GM12892 (cell line): ENCODE measurements around the gene TMC4.
"Not testable (repeated sequence)": the region's sequence is repeated elsewhere in the genome, so short reads cannot be mapped to it uniquely, and the experiment has no call there.

Source experiments
- DNase-seq: peaks from one replicate; pipeline ENCODE4 v3.0.0; 2011; ENCODE audit not compliant: insufficient read length
- FAIRE-seq: peaks from 2 replicates; lab custom pipeline; 2011; peaks lifted over from hg19 to GRCh38; lab: Jason Lieb, UNC
- POLR2A ChIP-seq: IDR thresholded peaks from 2 replicates; pipeline ENCODE4 v1.6.1; 2011; ENCODE audit warnings: low read depth, low read length, control low read depth
- POLR2AphosphoS5 ChIP-seq: IDR thresholded peaks from 2 replicates; pipeline ENCODE4 v1.6.1; 2011; ENCODE audit warnings: low read depth, low read length, control low read depth
- TAF1 ChIP-seq: IDR thresholded peaks from 2 replicates; pipeline ENCODE4 v1.6.1; 2011; ENCODE audit warnings: low read depth, mild to moderate bottlenecking, control low read depth, low read length, borderline replicate concordance

TMC4 gene

DNA sequence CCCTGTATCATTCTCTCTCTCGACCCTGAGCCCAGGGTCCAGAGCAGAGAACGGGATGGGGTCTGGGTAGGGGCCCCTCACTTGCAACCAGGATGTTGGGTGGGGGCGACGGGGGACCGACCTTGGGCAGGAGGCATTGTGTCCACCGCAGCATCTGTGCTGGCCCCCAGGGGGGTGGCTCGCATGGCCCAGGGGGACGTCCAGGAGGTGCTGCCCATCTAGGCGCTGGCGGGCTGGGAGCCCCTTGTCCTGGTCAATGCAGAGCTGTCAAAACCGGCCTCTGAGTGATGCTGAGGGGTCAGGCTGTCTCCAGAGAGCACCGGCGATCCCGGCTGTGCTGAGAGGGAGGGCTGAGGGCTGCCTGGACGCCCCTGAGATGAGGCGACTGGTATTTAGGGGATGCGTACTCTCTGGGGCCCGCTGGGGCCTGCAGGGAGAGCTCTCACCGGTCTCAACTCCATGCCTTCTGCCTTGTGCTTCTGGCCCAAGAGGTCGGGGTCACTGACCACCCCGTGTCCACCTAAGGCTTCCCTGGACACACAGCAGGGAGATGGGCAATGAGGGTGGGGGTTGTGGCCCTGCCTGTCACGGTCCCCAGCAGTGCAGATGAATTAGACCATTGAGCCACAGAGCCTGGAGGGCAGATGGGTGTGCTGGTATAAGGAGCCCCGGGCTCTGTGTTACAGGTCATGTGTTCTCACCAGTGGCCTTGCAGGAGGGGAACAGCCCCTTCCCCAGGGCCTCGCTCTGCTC is 36.3 kb upstream of the TMC4 start:
- DNase-seq (no peak), FAIRE-seq (no peak)
- TF ChIP-seq TAF1 (no peak), POLR2A (no peak), POLR2AphosphoS5 (no peak)

DNA sequence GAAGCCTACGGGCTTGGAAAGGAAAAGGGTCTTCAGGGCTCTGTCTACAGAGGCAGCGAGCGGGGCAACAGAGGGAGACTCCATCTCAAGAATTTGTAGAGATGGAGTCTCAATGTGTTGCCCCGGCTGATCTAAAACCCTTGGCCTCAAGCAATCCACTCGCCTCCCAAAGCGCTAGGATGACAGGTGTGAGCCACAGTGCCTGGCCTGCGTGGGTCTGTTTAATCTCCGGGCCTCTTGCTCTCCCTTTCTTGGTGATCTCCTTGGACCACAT is 35.8 kb upstream of the TMC4 start:
- TF ChIP-seq TAF1 (no peak), POLR2AphosphoS5 (no peak), POLR2A (no peak)
- FAIRE-seq (no peak), DNase-seq (no peak)

DNA sequence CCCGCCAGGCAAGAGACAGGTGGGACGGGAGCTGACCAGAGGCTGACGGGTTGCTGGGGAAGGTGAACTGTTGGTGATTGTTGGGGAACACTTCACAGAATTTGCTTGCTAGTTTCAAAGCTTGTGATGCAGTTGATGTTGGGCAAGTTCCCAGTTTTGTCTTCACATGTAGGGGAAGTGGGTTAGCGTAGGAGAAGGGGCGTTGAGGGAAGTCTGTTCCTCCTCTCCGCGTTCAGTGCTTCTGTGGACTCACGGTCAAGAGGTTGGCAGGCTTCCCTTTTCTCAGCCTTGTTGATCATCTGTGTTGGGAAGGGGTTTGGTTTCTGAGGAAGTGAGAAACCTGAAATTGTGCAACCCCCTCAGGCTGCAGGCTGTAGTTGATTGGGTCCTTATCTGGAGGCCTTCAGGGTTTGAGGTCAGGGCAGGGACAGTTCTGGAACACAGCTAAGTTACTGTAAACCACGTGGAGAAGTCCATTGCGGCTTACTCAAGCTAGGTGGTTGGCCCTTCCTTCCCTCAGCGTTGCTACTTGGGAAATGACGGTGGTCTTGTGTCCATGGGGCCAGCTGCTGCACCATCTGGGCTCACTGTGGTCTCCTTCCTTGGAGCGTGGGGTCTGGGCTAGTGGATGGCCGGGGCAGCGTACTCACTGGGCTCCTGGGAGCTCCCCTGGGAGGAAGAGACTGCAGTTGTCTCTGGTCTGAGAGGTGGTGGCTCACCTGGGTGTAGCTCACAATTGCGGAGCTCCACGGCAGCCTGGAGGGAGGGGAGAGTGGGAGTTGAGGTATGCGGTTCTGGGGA is 35.2 kb upstream of the TMC4 start:
- FAIRE-seq (peak; percentile 81), DNase-seq (no peak)
- peak; percentile 95 for TF ChIP-seq POLR2AphosphoS5
- TF ChIP-seq POLR2A, result peak; percentile 87
- no peak for TF ChIP-seq TAF1

DNA sequence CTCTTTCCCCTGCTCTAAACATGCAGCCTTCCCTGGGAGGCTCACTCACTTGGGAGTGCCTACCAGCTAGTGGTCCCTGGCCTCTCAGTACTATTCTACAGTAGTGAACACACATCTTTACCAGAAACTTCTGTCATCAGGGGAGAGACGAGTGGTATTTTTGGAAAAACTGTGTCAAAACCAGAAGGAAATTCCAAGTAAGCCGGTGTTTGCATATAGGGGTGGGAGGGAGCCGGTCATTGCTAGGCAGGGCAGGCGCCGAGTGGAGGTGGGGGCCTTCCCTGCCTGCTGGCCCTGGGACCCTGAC is 34.7 kb upstream of the TMC4 start:
- TF ChIP-seq TAF1 (no peak), POLR2AphosphoS5 (no peak), POLR2A (no peak)
- FAIRE-seq (no peak), DNase-seq (no peak)

DNA sequence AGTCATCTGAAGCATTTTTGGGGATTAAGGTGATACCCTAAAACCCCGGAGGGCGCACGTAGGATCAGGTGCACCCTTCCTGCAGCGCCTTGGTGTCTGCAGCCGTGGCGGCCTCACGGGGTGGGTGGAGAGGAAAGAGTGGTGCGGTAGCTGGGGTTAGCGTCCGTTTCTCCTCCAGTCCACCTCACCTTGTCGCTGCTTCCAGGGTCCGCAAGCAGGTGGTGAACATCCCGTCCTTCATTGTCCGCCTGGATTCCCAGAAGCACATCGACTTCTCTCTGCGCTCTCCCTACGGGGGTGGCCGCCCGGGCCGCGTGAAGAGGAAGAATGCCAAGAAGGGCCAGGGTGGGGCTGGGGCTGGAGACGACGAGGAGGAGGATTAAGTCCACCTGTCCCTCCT is 34.2 kb upstream of the TMC4 start:
- not testable (repeated sequence) for FAIRE-seq, DNase-seq

DNA sequence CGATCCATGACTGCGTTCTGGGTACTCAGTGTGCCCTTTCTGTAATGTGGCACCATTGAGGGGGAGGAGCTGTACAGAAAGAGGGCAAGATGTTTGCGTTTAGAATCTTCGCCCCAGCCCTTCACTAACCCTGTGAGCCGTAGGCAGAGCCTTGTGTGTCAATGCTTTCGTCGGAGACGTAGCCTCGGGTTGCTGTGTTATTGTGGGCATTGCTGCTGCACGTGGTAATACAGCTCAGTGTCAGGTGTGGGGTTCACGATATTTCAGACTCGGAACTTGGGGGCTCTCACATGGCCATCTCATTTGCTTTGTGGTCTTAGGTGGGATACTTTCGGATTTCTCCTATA is 33.8 kb upstream of the TMC4 start:
- TF ChIP-seq TAF1, result no peak
- peak; percentile 48; the same call in 1 of the 2 replicates for TF ChIP-seq POLR2AphosphoS5
- TF ChIP-seq POLR2A, result 0 out of 2 replicates have a peak, but pooled peaks have one; percentile 40
- no peak for DNase-seq

DNA sequence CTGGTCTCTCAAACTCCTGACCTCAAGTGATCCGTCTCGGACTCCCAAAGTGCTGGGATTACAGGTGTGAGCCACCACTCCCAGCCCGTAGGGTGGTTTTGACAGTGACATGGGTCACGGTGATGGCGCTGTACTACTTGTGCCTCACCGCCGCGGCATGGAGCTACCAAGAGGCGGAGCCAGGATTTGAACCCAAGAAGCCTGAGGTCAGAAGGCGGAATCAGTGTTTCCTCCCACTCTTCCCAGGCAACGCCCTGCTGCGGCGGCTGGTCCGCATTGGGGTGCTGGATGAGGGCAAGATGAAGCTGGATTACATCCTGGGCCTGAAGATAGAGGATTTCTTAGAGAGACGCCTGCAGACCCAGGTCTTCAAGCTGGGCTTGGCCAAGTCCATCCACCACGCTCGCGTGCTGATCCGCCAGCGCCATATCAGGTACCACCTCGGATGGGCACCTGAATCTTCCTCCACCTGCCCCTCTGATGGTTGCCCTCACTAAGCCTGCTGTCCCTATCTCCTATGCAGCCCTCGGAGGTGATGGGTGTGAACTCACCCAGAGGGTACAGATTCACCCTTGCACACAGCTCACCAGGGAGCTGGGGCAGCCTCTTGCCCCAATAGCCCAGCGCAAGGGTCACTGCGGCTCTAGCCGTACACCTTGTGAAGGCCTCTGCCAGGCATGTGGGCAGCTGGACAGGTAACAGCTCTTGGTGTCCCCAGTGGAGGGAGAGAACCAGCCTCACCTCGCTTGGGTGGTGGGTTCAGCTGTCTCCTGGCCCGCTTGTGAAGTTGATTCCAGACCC is 33.3 kb upstream of the TMC4 start:
- DNase-seq, result no peak
- no peak for FAIRE-seq
- peak; percentile 40 for TF ChIP-seq POLR2AphosphoS5
- no peak for TF ChIP-seq TAF1

More for the DNA sequence above, 33.8 kb upstream of the TMC4 start:
- FAIRE-seq, result no peak

DNA sequence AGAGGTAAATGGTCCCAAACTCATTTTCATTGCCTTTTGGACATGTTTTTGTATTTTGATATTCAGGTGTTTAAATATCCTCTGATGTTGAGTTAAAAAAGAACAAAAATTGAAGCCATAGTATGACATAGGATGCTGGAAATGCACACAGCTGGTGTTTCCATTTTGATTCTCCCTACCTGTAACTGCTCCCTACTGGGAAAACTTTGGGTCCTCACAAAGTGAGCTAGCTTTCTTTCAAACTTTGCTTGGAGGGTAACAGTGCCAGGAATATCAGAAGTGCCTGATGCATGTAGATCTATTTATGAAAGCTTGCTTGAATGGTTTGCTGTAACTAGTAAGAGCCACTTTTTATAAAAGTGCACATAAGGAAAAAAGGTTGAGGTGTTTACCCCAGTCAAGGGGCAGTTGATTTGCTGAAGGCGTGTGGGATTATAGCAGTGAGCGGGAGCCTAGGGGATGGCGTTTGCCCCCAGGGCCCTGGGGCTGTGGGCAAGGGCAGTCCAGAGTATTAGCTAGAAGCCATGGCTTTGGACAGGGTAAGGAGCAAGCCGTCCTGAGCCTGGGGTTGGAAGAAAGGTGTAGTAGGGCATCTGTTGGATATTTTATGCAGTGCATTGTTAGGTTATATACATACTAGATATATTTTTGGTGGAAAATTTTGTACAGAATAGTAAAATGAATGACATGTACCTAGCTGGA is 32.0 kb upstream of the TMC4 start:
- DNase-seq, result no peak
- FAIRE-seq, result no peak
- TF ChIP-seq TAF1 (no peak), POLR2A (no peak; the same call in none of the 2 replicates), POLR2AphosphoS5 (no peak)

DNA sequence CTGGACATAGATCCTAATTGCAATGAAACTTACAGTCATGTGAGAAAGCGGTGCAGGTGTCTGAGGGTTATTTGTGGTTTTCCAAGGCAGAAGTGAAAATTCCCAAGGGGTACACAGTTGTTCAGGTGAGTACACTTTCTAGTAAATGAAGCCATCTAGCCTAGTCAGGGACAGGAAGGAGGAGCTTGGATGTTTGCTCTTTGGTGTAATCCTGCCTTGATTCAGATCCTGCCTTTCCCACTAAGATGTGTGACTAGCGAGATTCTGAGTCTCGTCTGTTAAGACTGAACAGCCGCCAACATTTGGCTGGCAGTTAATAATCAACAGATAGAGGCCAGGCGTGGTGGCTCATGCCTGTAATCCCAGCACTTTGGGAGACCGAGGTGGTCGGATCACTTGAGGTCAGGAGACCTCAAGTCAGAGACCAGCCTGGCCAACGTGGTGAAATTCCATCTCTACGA is 30.2 kb upstream of the TMC4 start:
- TF ChIP-seq POLR2A (no peak), TAF1 (no peak)
- FAIRE-seq (no peak), DNase-seq (no peak)

DNA sequence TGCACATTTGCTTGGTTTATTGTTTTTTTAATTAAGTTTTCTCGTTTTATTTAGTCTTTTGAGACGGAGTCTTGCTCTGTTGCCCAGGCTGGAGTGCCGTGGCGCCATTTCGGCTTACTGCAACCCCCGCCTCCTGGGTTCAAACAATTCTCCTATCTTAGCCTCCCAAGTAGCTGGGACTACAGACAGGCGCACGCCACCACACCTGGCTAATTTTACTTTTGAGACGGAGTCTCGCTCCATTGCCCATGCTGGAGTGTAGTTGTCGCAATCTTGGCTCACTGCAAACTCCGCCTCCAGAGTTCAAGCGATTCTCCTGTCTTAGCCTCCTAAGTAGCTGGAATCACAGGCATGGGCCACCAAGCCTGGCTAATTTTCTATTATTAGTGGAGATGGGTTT is 29.0 kb upstream of the TMC4 start:
- FAIRE-seq, result no peak

DNA sequence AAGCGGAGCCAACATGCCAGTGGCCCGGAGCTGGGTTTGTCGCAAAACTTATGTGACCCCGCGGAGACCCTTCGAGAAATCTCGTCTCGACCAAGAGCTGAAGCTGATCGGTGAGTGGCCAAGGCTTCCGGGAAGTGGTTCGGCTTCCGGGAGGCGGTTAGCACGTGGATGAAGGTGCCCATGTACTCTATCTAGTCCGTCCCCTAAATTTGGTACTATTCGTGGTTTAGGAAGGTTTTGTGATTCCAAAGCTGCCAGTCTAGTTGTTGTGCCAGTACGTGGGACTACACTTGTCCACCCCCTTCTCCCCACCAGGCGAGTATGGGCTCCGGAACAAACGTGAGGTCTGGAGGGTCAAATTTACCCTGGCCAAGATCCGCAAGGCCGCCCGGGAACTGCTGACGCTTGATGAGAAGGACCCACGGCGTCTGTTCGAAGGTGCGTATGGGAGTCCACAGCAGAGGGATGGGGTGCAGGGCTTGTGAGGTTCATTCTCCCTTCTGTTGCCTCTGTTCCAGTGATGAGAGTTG is 28.3 kb upstream of the TMC4 start:
- FAIRE-seq (no peak), DNase-seq (no peak)
- TF ChIP-seq TAF1 (no peak), POLR2A (no peak)

More for the DNA sequence above, 29.0 kb upstream of the TMC4 start:
- TF ChIP-seq POLR2AphosphoS5 (no peak), POLR2A (no peak), TAF1 (no peak)
- no peak for DNase-seq
